HG02870 (cell line): ENCODE data around the gene PIWIL4.
"Not testable (repeated sequence)": the region's sequence is repeated elsewhere in the genome, so short reads cannot be mapped to it uniquely, and the experiment has no call there.

Source experiments
- ATAC-seq: cut with Tn5 transposase; IDR thresholded peaks from one replicate; pipeline ENCODE4 v1.9.1; 2021; ENCODE audit warnings: mild to moderate bottlenecking, moderate library complexity; ENCODE audit not compliant: unreplicated experiment

Gene PIWIL4

GRCh38 chr11:94546886-94547285, 20.3 kb upstream of the PIWIL4 start:
- no peak for ATAC-seq

GRCh38 chr11:94549146-94549545, 18.0 kb upstream of the PIWIL4 start:
- no peak for ATAC-seq

GRCh38 chr11:94550513-94550912, 16.7 kb upstream of the PIWIL4 start:
- ATAC-seq: peak; percentile 68

DNA sequence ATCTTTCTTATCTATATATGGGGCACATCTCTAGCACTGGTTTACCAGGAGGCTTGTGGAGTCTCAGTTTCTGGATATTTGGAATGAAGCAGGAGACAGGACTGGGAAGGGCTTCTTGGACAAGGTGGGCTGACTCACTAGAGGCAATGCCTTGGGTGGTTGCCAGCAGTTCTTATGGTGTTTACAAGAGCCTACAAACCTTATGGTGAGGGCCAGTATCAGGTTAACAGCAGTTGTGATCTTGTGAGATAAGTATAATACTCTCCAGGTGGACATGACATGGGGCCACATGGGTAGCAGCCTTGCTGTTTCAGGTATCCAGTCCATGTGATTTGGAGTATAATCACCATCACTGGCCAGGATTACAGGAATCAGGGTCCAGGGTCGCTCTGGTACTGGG, 13.2 kb upstream of the PIWIL4 start:
- ATAC-seq: no peak

DNA sequence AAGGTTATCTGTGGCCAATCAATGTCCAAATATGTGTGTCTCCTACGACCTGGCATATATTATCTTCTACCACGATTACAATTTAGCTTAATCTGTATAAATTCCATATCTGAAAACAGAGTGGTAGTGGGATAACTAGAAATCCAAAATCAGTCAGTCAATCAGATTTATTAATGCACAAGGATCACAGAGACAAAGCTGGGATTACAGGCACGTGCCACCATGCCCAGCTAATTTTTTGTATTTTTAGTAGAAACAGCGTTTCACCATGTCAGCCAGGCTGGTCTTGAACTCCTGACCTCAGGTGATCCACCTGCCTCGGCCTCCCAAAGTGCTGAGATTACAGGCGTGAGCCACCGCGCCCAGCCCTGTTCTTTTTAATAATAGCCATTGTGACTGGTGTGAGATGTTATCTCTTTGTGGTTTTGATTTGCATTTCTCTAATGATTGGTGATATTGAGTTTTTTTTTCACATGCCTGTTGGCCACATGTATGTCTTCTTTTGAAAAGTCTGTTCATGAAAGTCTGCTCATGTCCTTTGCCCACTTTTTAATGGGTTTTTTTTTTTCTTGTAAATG, 11.3 kb upstream of the PIWIL4 start:
- ATAC-seq: not testable (repeated sequence)

GRCh38 chr11:94557421-94557820, 9.7 kb upstream of the PIWIL4 start:
- ATAC-seq: no peak

DNA sequence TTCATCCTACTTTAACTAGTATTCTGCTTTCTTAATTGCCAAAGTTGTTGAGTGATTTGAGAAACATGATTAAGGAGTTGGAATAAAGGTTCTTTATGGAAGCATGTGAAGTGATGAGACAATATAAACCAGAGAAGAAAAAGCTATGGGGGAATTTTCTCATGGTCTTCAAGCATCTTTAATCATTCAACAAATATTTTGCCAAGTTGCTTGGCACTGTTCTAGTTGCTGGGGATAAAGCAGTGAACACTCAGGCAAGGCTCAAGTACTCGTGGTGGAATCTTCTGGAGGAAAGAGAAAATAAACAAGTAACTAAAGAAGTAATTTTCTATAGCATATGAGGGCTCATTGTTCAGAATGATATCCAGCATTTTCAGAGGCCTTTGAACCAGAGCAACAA, 9.2 kb upstream of the PIWIL4 start:
- ATAC-seq: no peak

DNA sequence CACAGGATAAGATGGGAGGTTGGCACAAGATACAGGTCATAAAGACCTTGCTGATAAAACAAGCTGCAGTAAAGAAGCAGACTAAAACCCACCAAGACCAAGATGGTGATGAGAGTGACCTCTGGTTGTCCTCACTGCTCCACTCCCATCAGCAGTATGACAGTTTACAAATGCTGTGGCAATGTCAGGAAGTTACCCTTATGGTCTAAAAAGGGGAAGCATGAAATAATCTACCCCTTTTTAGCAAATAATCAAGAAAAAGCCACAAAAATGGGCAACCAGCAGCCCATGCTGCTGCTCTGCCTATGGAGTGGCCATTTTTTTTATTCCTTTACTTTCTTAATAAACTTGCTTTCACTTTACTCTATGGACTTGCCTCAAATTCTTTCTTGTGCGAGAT, 8.7 kb upstream of the PIWIL4 start:
- ATAC-seq: no peak

DNA sequence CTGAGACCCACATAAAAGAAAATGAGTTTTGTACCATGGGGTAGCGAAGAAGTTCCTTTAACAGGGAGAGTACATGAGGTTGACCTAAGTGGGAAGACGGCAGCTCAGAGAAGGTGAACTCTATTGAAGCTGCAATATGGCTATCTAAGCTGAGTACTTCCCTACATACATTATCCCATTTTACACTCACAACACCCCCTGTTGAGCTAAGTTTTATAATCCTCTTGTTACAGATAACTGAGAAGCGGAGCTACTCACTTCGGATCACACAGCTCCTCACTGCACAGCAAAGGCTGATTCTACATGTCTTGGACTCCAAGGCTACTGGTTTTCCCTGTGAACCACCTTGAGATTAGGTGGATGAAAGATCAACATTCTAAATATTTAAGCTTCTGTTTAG, 8.2 kb upstream of the PIWIL4 start:
- ATAC-seq: no peak

- no peak for ATAC-seq
Observed at GRCh38 chr11:94559361-94559760, 7.8 kb upstream of the PIWIL4 start.

- no peak for ATAC-seq
Observed at GRCh38 chr11:94560834-94561233, 6.3 kb upstream of the PIWIL4 start.

GRCh38 chr11:94563176-94563847, 3.9 kb upstream of the PIWIL4 start:
- ATAC-seq: no peak

GRCh38 chr11:94563848-94564467, 3.2 kb upstream of the PIWIL4 start:
- ATAC-seq: no peak

DNA sequence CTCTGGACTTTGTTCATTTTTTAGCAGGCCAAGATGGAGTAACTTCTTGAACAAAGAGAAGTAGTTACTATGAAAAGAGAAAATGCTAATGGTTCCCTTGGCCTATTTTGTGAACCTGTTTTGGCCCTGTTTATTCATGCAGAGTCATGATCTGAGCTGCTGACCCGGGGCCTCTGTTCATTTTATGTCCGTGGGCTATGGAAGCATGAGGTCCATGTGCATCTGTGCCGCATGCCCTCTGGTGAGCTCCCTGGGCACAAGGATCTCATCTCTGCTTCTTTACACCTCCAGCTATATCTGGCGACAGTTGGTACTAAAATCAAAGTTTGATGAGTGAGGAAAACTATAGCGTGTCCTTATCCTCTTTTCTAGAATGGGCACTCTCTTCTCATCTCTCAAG, 1.0 kb downstream of the PIWIL4 start:
- no peak for ATAC-seq

DNA sequence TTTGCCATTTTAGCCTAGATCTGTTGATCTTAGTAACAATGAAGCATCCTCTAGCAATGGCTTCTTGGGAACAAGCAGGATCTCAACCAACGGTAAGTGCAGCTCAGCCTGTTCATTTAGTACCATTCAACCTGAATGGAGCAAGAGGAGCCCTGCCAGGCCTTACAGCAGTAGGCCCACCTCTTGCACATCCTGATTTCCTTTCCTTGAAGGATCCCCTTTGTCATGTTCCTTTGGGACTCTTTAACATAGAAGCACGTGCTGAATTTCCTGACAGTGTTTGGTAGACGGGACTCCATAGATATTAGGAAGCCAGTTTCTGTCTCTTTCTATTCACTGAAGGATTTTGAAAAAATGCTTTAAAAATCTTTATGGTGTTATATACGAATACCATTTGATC, 1.5 kb downstream of the PIWIL4 start:
- ATAC-seq: no peak

GRCh38 chr11:94572975-94573374, 5.8 kb downstream of the PIWIL4 start:
- ATAC-seq: not testable (repeated sequence)

DNA sequence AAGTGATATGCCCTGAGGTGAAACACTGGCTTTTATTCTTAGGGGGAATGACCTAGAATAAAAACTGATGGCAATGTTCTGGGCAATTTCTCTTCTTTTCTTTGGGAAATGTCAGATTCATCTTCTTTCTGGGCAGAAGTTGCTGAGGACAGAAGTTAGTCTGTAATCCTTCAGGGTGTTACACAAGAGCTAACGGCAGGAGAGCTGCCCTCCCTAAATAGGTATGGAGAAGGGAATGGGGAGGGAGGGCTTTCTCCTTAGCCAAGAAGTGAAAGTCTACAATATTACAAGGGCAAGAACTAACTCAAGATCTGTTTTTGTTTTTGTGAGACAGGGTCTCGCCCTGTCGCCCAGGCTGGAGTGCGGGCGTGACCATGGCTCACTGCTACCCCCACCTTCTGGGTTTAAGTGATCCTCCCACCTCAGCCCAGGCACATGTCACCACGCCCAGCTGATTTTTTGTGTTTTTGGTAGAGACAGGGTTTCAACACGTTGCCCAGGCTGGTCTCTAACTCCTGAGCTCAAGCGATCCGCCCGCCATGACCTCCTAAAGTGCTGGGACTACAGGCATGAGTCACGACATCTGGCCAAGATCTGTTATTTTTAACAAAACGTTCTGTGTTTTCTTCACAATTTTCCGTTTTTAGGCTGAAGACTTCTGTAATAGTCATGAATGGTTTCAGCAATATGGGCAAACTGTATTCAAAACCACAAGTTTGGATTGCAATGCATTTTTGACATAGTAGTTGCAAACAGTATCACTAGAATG, 7.2 kb downstream of the PIWIL4 start:
- ATAC-seq: no peak

DNA sequence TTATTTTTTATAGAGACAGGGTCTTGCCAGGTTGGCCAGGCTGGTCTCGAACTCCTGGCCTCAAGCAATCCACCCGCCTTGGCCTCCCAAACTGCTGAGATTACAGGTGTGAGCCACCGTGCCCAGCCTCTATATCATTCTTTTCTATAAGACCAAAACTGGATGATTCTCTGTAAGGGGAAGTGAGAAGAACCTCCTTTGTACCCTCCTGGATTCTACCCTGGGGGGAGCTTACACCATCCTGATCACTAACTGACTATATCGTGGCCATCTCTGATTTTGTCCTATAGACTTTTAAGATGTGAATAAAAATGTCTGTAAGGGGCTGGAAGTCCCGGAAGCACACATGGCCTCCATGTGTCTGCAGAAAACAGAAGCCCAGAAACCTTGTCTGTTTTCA, 9.1 kb downstream of the PIWIL4 start:
- no peak for ATAC-seq

- ATAC-seq: no peak
Observed at GRCh38 chr11:94577841-94578240, 10.7 kb downstream of the PIWIL4 start.

- ATAC-seq: no peak
Observed at GRCh38 chr11:94581926-94582325, 14.8 kb downstream of the PIWIL4 start.

DNA sequence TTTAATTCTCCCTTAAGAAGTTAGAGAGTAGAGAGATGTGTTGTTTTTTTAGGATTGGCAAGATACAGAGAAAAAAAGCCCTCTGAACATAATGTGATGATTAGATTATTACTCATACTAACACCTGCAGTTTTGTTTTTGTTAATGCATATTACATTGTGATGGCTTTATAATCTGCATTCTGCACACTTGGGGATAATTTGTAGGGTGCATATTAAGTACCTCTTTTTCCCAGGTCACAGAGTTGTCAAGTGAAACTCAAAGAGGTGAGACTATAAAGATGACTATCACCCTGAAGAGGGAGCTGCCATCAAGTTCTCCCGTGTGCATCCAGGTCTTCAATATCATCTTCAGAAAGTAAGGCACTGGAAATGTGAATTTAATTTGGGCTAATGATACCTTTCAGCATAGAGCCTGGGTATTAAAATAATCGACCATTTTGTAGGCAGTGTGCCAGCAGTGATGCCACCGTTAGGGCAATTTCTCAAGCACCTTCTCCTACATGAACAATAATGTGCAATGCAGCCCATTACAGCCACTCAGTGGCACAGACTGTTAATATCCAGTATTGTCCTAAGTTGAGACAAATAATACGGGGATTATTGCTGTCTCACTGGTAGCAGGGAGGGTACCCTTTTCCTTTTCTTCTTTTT, 16.2 kb downstream of the PIWIL4 start:
- ATAC-seq: no peak
